ENCODE results near the gene GRIA2. TPM values are rescaled to one million over a fixed set of nuclear protein-coding genes. Genes with fewer than 3 reads are reported as not detected.

The GRIA2 gene
- total RNA-seq, 8 experiments from 2014 or later, result 5.3 to 146 (median 46.0) TPM; not detected in 1

GRCh38 chr4:157315968-157316367 is 95.4 kb downstream of the GRIA2 start:
- 0 to 100% (median 61%) methylated on average over 1 of the region's 1 CpG; no CpG with 5 or more reads in 2 of the 10 experiments for WGBS, 10 experiments
- no peaks in the 10 kb centered on the region for H3K4me1 ChIP-seq (replicated peaks in 1 of 2)
- no peak overlapping the region for H3K4me3 ChIP-seq
- ATAC-seq (replicated peaks in 6 of 8), result no peak
- in situ Hi-C loops (cut with MboI; ENCODE audit: low pct_unique_long_range_greater_than_20kb in 2 of 9, low sequenced_read_pairs in 9 of 9, unreplicated experiment in 9 of 9), result no loop called here
- H3K27ac ChIP-seq, result no peak overlapping the region

- no peak for ATAC-seq (replicated peaks in 6 of 8)
- H3K4me1 ChIP-seq (replicated peaks in 1 of 2), result no peaks in the 10 kb centered on the region
- H3K27ac ChIP-seq, result no peak overlapping the region
- whole genome bisulfite sequencing, 10 experiments, result 11 to 94% (median 81%) methylated on average over 1 to 2 of the region's 2 CpGs
- in situ Hi-C loops (cut with MboI; ENCODE audit: low pct_unique_long_range_greater_than_20kb in 2 of 9, low sequenced_read_pairs in 9 of 9, unreplicated experiment in 9 of 9), result no loop called here
- H3K4me3 ChIP-seq, result no peak overlapping the region
These were observed 99.6 kb downstream of the GRIA2 start for GRCh38 chr4:157320092-157320491.

GRCh38 chr4:157327666-157328065 is 107.1 kb downstream of the GRIA2 start:
- in situ Hi-C loops (cut with MboI; ENCODE audit: low pct_unique_long_range_greater_than_20kb in 2 of 9, low sequenced_read_pairs in 9 of 9, unreplicated experiment in 9 of 9), result no loop called here
- Histone ChIP-seq H3K4me3 (no peak overlapping the region), H3K27ac (no peak overlapping the region), H3K4me1 (replicated peaks in 1 of 2) (no peaks in the 10 kb centered on the region)
- WGBS, 10 experiments, result 0 to 100% (median 84%) methylated on average over 1 to 2 of the region's 2 CpGs; no CpG with 5 or more reads in 2 of the 10 experiments
- ATAC-seq (replicated peaks in 6 of 8), result no peak

GRCh38 chr4:157357887-157358286 is 137.4 kb downstream of the GRIA2 start:
- Histone ChIP-seq H3K4me1 (replicated peaks in 1 of 2) (peaks cover 0 to 3% of the 10 kb centered on the region in 2 donors), H3K4me3 (no peak overlapping the region), H3K27ac (no peak overlapping the region)
- no peak for ATAC-seq (replicated peaks in 6 of 8)
- in situ Hi-C loops (cut with MboI; ENCODE audit: low pct_unique_long_range_greater_than_20kb in 2 of 9, low sequenced_read_pairs in 9 of 9, unreplicated experiment in 9 of 9), result no loop called here
- WGBS, 10 experiments, result 0 to 100% (median 80%) methylated on average over 1 of the region's 1 CpG

- in situ Hi-C loops (cut with MboI; ENCODE audit: low pct_unique_long_range_greater_than_20kb in 2 of 9, low sequenced_read_pairs in 9 of 9, unreplicated experiment in 9 of 9), result no loop called here
- ATAC-seq (replicated peaks in 6 of 8), result no peak
- Histone ChIP-seq H3K4me1 (replicated peaks in 1 of 2) (peaks cover 4% of the 10 kb centered on the region in 2 donors), H3K27ac (no peak overlapping the region), H3K4me3 (no peak overlapping the region)
- WGBS, 10 experiments, result 0 to 100% (median 79%) methylated on average over 1 of the region's 1 CpG; no CpG with 5 or more reads in 1 of the 10 experiments
These were observed 137.9 kb downstream of the GRIA2 start for GRCh38 chr4:157358439-157358838.

GRCh38 chr4:157358851-157359250 is 138.3 kb downstream of the GRIA2 start:
- Histone ChIP-seq H3K4me3 (no peak overlapping the region), H3K27ac (no peak overlapping the region), H3K4me1 (replicated peaks in 1 of 2) (peaks cover 4 to 7% of the 10 kb centered on the region in 2 donors)
- 0 to 36% (median 10%) methylated on average over 1 of the region's 1 CpG; no CpG with 5 or more reads in 1 of the 10 experiments for WGBS, 10 experiments
- in situ Hi-C loops (cut with MboI; ENCODE audit: low pct_unique_long_range_greater_than_20kb in 2 of 9, low sequenced_read_pairs in 9 of 9, unreplicated experiment in 9 of 9), result no loop called here
- no peak for ATAC-seq (replicated peaks in 6 of 8)

GRCh38 chr4:157363360-157363759 is 142.8 kb downstream of the GRIA2 start:
- in situ Hi-C loops (cut with MboI; ENCODE audit: low pct_unique_long_range_greater_than_20kb in 2 of 9, low sequenced_read_pairs in 9 of 9, unreplicated experiment in 9 of 9), result no loop called here
- Histone ChIP-seq H3K4me1 (replicated peaks in 1 of 2) (peaks cover 4 to 7% of the 10 kb centered on the region in 2 donors), H3K4me3 (no peak overlapping the region), H3K27ac (no peak overlapping the region)
- 0 to 74% (median 50%) methylated on average over 1 to 4 of the region's 4 CpGs; no CpG with 5 or more reads in 1 of the 10 experiments for WGBS, 10 experiments
- peak in 2 of 8 experiments; percentile 31 to 52 for ATAC-seq (replicated peaks in 6 of 8)

- peaks cover 0 to 20% of the 10 kb centered on the region in 2 donors for H3K4me1 ChIP-seq (replicated peaks in 1 of 2)
- no peak overlapping the region for H3K27ac ChIP-seq
- ATAC-seq (replicated peaks in 6 of 8), result peak in 1 of 8 experiments; percentile 12
- in situ Hi-C loops (cut with MboI; ENCODE audit: low pct_unique_long_range_greater_than_20kb in 2 of 9, low sequenced_read_pairs in 9 of 9, unreplicated experiment in 9 of 9), result no loop called here
- WGBS, 10 experiments, result 20 to 87% (median 61%) methylated on average over 2 to 3 of the region's 3 CpGs; no CpG with 5 or more reads in 2 of the 10 experiments
- no peak overlapping the region for H3K4me3 ChIP-seq
These were observed 151.6 kb downstream of the GRIA2 start for GRCh38 chr4:157372154-157372553.

- peak in 5 of 8 experiments; percentile 22 to 91 (median 67) for ATAC-seq (replicated peaks in 6 of 8)
These were observed 152.0 kb downstream of the GRIA2 start for GRCh38 chr4:157372567-157372966.

GRCh38 chr4:157389741-157390140 is 169.2 kb downstream of the GRIA2 start:
- Histone ChIP-seq H3K4me3 (no peak overlapping the region), H3K27ac (no peak overlapping the region), H3K4me1 (replicated peaks in 1 of 2) (no peaks in the 10 kb centered on the region)
- in situ Hi-C loops (cut with MboI; ENCODE audit: low pct_unique_long_range_greater_than_20kb in 2 of 9, low sequenced_read_pairs in 9 of 9, unreplicated experiment in 9 of 9), result no loop called here
- 0 to 100% (median 81%) methylated on average over 1 to 3 of the region's 3 CpGs; no CpG with 5 or more reads in 3 of the 10 experiments for WGBS, 10 experiments
- no peak for ATAC-seq (replicated peaks in 6 of 8)

More at GRCh38 chr4:157372567-157372966, 152.0 kb downstream of the GRIA2 start:
- peaks cover 0 to 20% of the 10 kb centered on the region in 2 donors for H3K4me1 ChIP-seq (replicated peaks in 1 of 2)
- in situ Hi-C loops (cut with MboI; ENCODE audit: low pct_unique_long_range_greater_than_20kb in 2 of 9, low sequenced_read_pairs in 9 of 9, unreplicated experiment in 9 of 9), result no loop called here
- WGBS, 10 experiments, result 0 to 100% (median 73%) methylated on average over 1 to 3 of the region's 3 CpGs; no CpG with 5 or more reads in 2 of the 10 experiments
- H3K27ac ChIP-seq, result no peak overlapping the region
- H3K4me3 ChIP-seq, result no peak overlapping the region

GRCh38 chr4:157405070-157405469 is 184.5 kb downstream of the GRIA2 start:
- Histone ChIP-seq H3K4me3 (no peak overlapping the region), H3K4me1 (replicated peaks in 1 of 2) (no peaks in the 10 kb centered on the region), H3K27ac (no peak overlapping the region)
- in situ Hi-C loops (cut with MboI; ENCODE audit: low pct_unique_long_range_greater_than_20kb in 2 of 9, low sequenced_read_pairs in 9 of 9, unreplicated experiment in 9 of 9), result no loop called here
- no peak for ATAC-seq (replicated peaks in 6 of 8)

Other genes with a start within 250 kb of the GRIA2 start
- gene PDGFC, start 248.9 kb upstream of the GRIA2 start, total RNA-seq, result 10 to 100 TPM in 1 of 8 experiments, 1 to 10 TPM in 7; 5.4 to 43.0 (median 6.2) TPM
- 10 to 100 TPM in 2 of 8 experiments, 1 to 10 TPM in 4, under 1 TPM in 2; 0.25 to 17.5 (median 6.5) TPM for gene GLRB, start 144.6 kb upstream of the GRIA2 start, total RNA-seq

Measured in motor neuron (in vitro differentiated cells).